H1 (cell line): ENCODE measurements around the gene FUBP3.

Experiments
- EZH2 ChIP-seq: fragments of 200-600 bp; sonication (generic); IDR thresholded peaks from 2 replicates; pipeline ENCODE4 v1.7.1; 2012; ENCODE audit warnings: low read depth, mild to moderate bottlenecking, moderate library complexity, low read length, inconsistent platforms; ENCODE audit not compliant: severe bottlenecking
- SIN3A ChIP-seq, 2 experiments: IDR thresholded peaks in 1 of 2; conservative IDR thresholded peaks in 1 of 2; 2 replicates each; pipeline ENCODE4 v1.6.1; 2011 to 2012; ENCODE audit warnings: low read length in 2 of 2, improper control_type of control experiment in 1 of 2, low read depth in 1 of 2, mild to moderate bottlenecking in 1 of 2
- TAF1 ChIP-seq: IDR thresholded peaks from 2 replicates; pipeline ENCODE4 v1.6.1; 2011; ENCODE audit warnings: mild to moderate bottlenecking, low read depth, low read length
- TF ChIP-seq, protein P1 (sequence below): IDR thresholded peaks from 2 replicates; pipeline ENCODE4 v1.6.1; 2012; ENCODE audit warnings: low read length, inconsistent platforms
- TF ChIP-seq, protein P2 (sequence below), 3 experiments: IDR thresholded peaks; 1 replicate in 2 of 3; 2 replicates in 1 of 3; pipeline versions ENCODE4 v1.5.1 to v1.6.1; 2011; ENCODE audit warnings: low read length in 3 of 3, mild to moderate bottlenecking in 3 of 3, inconsistent platforms in 2 of 3, low read depth in 1 of 3, moderate library complexity in 1 of 3; ENCODE audit not compliant: insufficient read depth in 1 of 3; ENCODE audit errors: control extremely low read depth in 1 of 3

- TF ChIP-seq EZH2: no peak
- TF ChIP-seq, protein P1, sequence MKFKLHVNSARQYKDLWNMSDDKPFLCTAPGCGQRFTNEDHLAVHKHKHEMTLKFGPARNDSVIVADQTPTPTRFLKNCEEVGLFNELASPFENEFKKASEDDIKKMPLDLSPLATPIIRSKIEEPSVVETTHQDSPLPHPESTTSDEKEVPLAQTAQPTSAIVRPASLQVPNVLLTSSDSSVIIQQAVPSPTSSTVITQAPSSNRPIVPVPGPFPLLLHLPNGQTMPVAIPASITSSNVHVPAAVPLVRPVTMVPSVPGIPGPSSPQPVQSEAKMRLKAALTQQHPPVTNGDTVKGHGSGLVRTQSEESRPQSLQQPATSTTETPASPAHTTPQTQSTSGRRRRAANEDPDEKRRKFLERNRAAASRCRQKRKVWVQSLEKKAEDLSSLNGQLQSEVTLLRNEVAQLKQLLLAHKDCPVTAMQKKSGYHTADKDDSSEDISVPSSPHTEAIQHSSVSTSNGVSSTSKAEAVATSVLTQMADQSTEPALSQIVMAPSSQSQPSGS: no peak
- TF ChIP-seq, protein P2, sequence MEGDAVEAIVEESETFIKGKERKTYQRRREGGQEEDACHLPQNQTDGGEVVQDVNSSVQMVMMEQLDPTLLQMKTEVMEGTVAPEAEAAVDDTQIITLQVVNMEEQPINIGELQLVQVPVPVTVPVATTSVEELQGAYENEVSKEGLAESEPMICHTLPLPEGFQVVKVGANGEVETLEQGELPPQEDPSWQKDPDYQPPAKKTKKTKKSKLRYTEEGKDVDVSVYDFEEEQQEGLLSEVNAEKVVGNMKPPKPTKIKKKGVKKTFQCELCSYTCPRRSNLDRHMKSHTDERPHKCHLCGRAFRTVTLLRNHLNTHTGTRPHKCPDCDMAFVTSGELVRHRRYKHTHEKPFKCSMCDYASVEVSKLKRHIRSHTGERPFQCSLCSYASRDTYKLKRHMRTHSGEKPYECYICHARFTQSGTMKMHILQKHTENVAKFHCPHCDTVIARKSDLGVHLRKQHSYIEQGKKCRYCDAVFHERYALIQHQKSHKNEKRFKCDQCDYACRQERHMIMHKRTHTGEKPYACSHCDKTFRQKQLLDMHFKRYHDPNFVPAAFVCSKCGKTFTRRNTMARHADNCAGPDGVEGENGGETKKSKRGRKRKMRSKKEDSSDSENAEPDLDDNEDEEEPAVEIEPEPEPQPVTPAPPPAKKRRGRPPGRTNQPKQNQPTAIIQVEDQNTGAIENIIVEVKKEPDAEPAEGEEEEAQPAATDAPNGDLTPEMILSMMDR (IDR thresholded peaks at IDR 0.05; ENCODE audit: control extremely low read depth in 1 of 3, insufficient read depth in 1 of 3, low read depth in 1 of 3, low read length in 3 of 3): no peak
- no peak for TF ChIP-seq SIN3A (conservative IDR thresholded peaks at IDR 0.05 in 1 of 2, IDR thresholded peaks at IDR 0.05 in 1 of 2; ENCODE audit: low read depth in 1 of 2, low read length in 2 of 2)
- no peak for TF ChIP-seq TAF1
Observed at GRCh38 chr9:130677252-130677651, 97.9 kb downstream of the FUBP3 start.
